Epithelial cell of prostate (primary cell): ENCODE data around the gene GDF7.
A peak's percentile ranks its signal among the peaks of the same experiment; 100 is the strongest.

Experiments
- DNase-seq: peaks from one replicate; pipeline ENCODE4 v3.0.0-alpha.2; 2011; ENCODE audit warnings: low read depth, low spot score
- H3K27ac ChIP-seq: fragments of 450-650 bp; 2 replicates; pipeline ENCODE4 v1.5.1; 2017; ENCODE audit warnings: mild to moderate bottlenecking

Gene GDF7

DNA sequence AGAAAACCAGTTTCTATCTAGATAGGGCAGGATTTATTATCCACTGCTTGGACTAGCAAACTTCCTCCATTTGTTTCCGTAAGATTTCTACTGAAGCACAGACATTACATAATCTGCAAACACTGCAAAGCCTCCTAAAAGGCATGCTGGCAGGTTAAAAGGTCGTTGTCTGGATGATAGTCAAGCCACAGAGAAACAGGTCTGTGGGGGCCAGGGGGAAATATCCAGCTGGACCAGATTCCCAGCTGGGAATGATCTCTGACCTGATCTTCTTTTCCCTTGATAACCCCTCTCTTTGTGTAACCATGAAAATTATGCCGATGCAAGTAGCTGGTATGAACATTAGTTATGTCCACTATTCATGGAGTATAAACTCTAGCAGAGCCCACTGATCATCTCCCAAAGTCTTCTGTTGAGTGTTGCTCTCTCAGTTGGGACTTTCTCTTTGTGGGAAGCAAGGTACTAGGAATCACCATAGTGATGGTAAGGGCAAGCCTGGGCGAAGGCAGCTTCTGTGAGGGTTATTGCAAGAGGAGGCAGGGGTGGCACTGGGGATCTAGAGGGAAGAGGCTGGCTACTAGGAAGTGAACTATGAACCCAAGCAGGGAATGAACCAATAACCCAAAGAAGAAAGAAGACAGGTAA is 61.3 kb downstream of the GDF7 start:
- DNase-seq, result peak; percentile 31
- peak overlapping the region; percentile 24 for H3K27ac ChIP-seq
